HepG2 (cell line): ENCODE data around the gene GPC6. TPM values are rescaled to one million over a fixed set of nuclear protein-coding genes. Genes with fewer than 3 reads are reported as not detected.

ENCODE experiments used
- ATAC-seq: fragments of 200-7000 bp; cut with Tn5 transposase; 3 replicates; pipeline ENCODE4 v1.9.1; 2020; ENCODE audit warnings: mild to moderate bottlenecking, moderate library complexity
- BruUV-seq: library from RNA; stranded (reverse); fragments of 400-500 nt; replicated peaks from 2 replicates; lab custom pipeline; 2021; lab: Mats Ljungman, UMichigan
- CTCF ChIA-PET: fragments of 300-600 bp; formaldehyde crosslinking; extraction: SDS; loops from one replicate; lab custom pipeline; 2021; ENCODE audit warnings: low total read pairs, inconsistent platforms, low intra/inter-chr PET ratio; lab: Yijun Ruan, JAX
- POLR2A ChIA-PET: fragments of 350-600 bp; sonication (Branson Sonifier 250); formaldehyde crosslinking; loops from one replicate; lab custom pipeline; 2020; ENCODE audit warnings: antibody characterized with exemption, inconsistent platforms; lab: Yijun Ruan, JAX
- DNase-seq: peaks from one replicate; pipeline ENCODE4 v3.0.0-alpha.2; 2015; ENCODE audit warnings: low spot score
- FAIRE-seq: peaks from 3 replicates; lab custom pipeline; 2011; peaks lifted over from hg19 to GRCh38; lab: Jason Lieb, UNC
- H2AFZ ChIP-seq: one replicate; pipeline ENCODE4 v1.6.1; 2011; ENCODE audit warnings: low read length, inconsistent platforms
- H3K27ac ChIP-seq: fragments of 300-600 bp; 3 replicates; pipeline ENCODE4 v1.8.0; 2011; ENCODE audit warnings: mixed run types, mild to moderate bottlenecking, mixed read lengths, low read length, inconsistent platforms; ENCODE audit not compliant: insufficient read depth; ENCODE audit errors: extremely low read length
- H3K27me3 ChIP-seq, 2 experiments: fragments of 200-600 bp in 1 of 2; 2 replicates in 1 of 2; 3 replicates in 1 of 2; pipeline versions ENCODE4 v1.6.0 to v1.8.0; 2011; ENCODE audit warnings: low read length in 2 of 2, mild to moderate bottlenecking in 2 of 2, moderate library complexity in 2 of 2, inconsistent platforms in 1 of 2; ENCODE audit not compliant: insufficient read depth in 2 of 2, control insufficient read depth in 1 of 2
- H3K36me3 ChIP-seq, 2 experiments: fragments of 200-600 bp in 1 of 2; replicated peaks in 1 of 2; 2 replicates in 1 of 2; 3 replicates in 1 of 2; pipeline versions ENCODE4 v1.5.1 to v1.8.0; 2011; ENCODE audit warnings: low read length in 2 of 2, inconsistent platforms in 1 of 2; ENCODE audit not compliant: insufficient read depth in 2 of 2, control insufficient read depth in 1 of 2
- H3K4me1 ChIP-seq: 2 replicates; pipeline ENCODE4 v1.5.1; 2012; ENCODE audit warnings: low read length, inconsistent platforms; ENCODE audit not compliant: insufficient read depth
- H3K4me2 ChIP-seq: 2 replicates; pipeline ENCODE4 v1.6.0; 2011; ENCODE audit warnings: low read depth, low read length, inconsistent platforms
- H3K4me3 ChIP-seq, 3 experiments: fragments of 200-600 bp in 1 of 3; sonication (generic), shearing (Covaris generic) in 1 of 3; replicated peaks in 1 of 3; 2 replicates each; pipeline ENCODE4 v1.5.1; 2011 to 2016; ENCODE audit warnings: low read length in 3 of 3, inconsistent platforms in 2 of 3, low read depth in 2 of 3, mild to moderate bottlenecking in 2 of 3, control low read depth in 1 of 3, mixed read lengths in 1 of 3; ENCODE audit not compliant: insufficient read depth in 1 of 3
- H3K79me2 ChIP-seq: one replicate; pipeline ENCODE4 v1.6.1; 2011; ENCODE audit warnings: low read length, inconsistent platforms; ENCODE audit not compliant: insufficient read depth
- H3K9ac ChIP-seq: 2 replicates; pipeline ENCODE4 v1.6.0; 2011; ENCODE audit warnings: mild to moderate bottlenecking, low read depth, low read length, inconsistent platforms; ENCODE audit not compliant: insufficient read depth
- H3K9me3 ChIP-seq: 2 replicates; pipeline ENCODE4 v1.5.1; 2012; ENCODE audit warnings: mild to moderate bottlenecking, low read length
- H4K20me1 ChIP-seq: 2 replicates; pipeline ENCODE4 v1.6.0; 2011; ENCODE audit warnings: inconsistent platforms, mild to moderate bottlenecking, low read length, moderate library complexity; ENCODE audit not compliant: insufficient read depth
- ARNT ChIP-seq: fragments of 450-650 bp; IDR thresholded peaks from 2 replicates; pipeline ENCODE4 v1.6.1; 2017
- BATF2 ChIP-seq: sonication (generic); formaldehyde crosslinking; IDR thresholded peaks from 2 replicates; pipeline ENCODE4 v1.8.0; 2022; ENCODE audit warnings: mild to moderate bottlenecking, missing genetic modification reagents, moderate library complexity
- CEBPG ChIP-seq: IDR thresholded peaks from 2 replicates; pipeline ENCODE4 v1.6.1; 2016
- CREM ChIP-seq, 2 experiments: sonication (generic) in 1 of 2; formaldehyde crosslinking in 1 of 2; IDR thresholded peaks; 2 replicates each; pipeline versions ENCODE4 v1.4.0 to v1.6.1; 2016 to 2020; ENCODE audit warnings: antibody characterized with exemption in 1 of 2, mild to moderate bottlenecking in 1 of 2, missing genetic modification reagents in 1 of 2
- ETS1 ChIP-seq: sonication (generic); formaldehyde crosslinking; IDR thresholded peaks from 2 replicates; pipeline ENCODE4 v1.4.0; 2020; ENCODE audit warnings: missing genetic modification reagents
- GPN1 ChIP-seq: sonication (generic); formaldehyde crosslinking; IDR thresholded peaks from 2 replicates; pipeline ENCODE4 v1.5.1; 2020; ENCODE audit warnings: missing genetic modification reagents, borderline replicate concordance
- MEF2D ChIP-seq: sonication (generic); formaldehyde crosslinking; IDR thresholded peaks from 2 replicates; pipeline ENCODE4 v1.5.1; 2020; ENCODE audit warnings: mild to moderate bottlenecking, missing genetic modification reagents
- NFAT5 ChIP-seq: sonication (generic); formaldehyde crosslinking; IDR thresholded peaks from 2 replicates; pipeline ENCODE4 v1.4.0; 2020; ENCODE audit warnings: missing genetic modification reagents
- NONO ChIP-seq, 2 experiments: fragments of 450-650 bp in 1 of 2; sonication (generic) in 1 of 2; formaldehyde crosslinking in 1 of 2; IDR thresholded peaks in 1 of 2; conservative IDR thresholded peaks in 1 of 2; 2 replicates each; pipeline versions ENCODE4 v1.6.1 to v1.8.0; 2017 to 2022; ENCODE audit warnings: mild to moderate bottlenecking in 1 of 2, missing genetic modification reagents in 1 of 2, moderate library complexity in 1 of 2
- STAG1 ChIP-seq: sonication (generic); formaldehyde crosslinking; IDR thresholded peaks from 2 replicates; pipeline ENCODE4 v1.4.0; 2020; ENCODE audit warnings: missing genetic modification reagents
- TRIM22 ChIP-seq: fragments of 450-650 bp; IDR thresholded peaks from 2 replicates; pipeline ENCODE4 v1.6.1; 2017
- ZNF234 ChIP-seq: sonication (generic); formaldehyde crosslinking; conservative IDR thresholded peaks from 2 replicates; pipeline ENCODE4 v1.5.1; 2020; ENCODE audit warnings: mild to moderate bottlenecking, missing genetic modification reagents
- ZNF362 ChIP-seq: sonication (generic); formaldehyde crosslinking; IDR thresholded peaks from 2 replicates; pipeline ENCODE4 v1.4.0; 2020; ENCODE audit warnings: missing genetic modification reagents, mild to moderate bottlenecking, borderline replicate concordance
- ZSCAN29 ChIP-seq: sonication (generic); formaldehyde crosslinking; conservative IDR thresholded peaks from 2 replicates; pipeline ENCODE4 v1.4.0; 2020; ENCODE audit warnings: mild to moderate bottlenecking, missing genetic modification reagents
- WGBS: methylation state at CpG from one replicate; pipeline ENCODE4 v1.1.6; 2017; ENCODE audit warnings: low lambda C conversion rate; 5-methylcytosine and 5-hydroxymethylcytosine counted together
- in situ Hi-C: cut with HindIII; loops from 2 replicates; pipeline ENCODE4 v1.10.0; 2017; ENCODE audit warnings: low pct_unique_long_range_greater_than_20kb; ENCODE audit not compliant: extremely low pct_ligation_motif_present
- intact Hi-C: fragments of 100-400 bp; cut with micrococcal nuclease; formaldehyde crosslinking; loops from one replicate; pipeline ENCODE4 v1.10.0; 2022; ENCODE audit not compliant: unreplicated experiment
- polyA plus RNA-seq, 8 experiments: library from polyadenylated mRNA; depleted of rRNA in 3 of 8; stranded (reverse) in 7 of 8; unstranded in 1 of 8; fragments of >200 nt; fragmentation: Illumina TruSeq in 4 of 8; extraction: Trizol in 4 of 8; gene quantifications; 2 replicates each; pipeline versions ENCODE4 v1.2.1 to v1.2.3, GENCODE V29; 2011 to 2016; ENCODE audit warnings: low read depth in 4 of 8, missing spikeins in 1 of 8, mixed read lengths in 1 of 8; ENCODE audit not compliant: insufficient read depth in 1 of 8
- total RNA-seq, 5 experiments: library from RNA; depleted of rRNA; stranded (reverse); fragments of >200 nt; fragmentation: Illumina TruSeq; extraction: Trizol; gene quantifications; 2 replicates each; pipeline ENCODE4 v1.2.3, GENCODE V29; 2016; ENCODE audit warnings: low read depth in 1 of 5

The GPC6 gene
- total and polyA plus RNA-seq, 2 of the 13 experiments (the other 11 are each of a cell fraction or from before 2014, with no cell fraction given), result 24.5 to 33.9 TPM

GRCh38 chr13:94371855-94372254, 1145.2 kb downstream of the GPC6 start:
- WGBS, result 98% methylated on average over 3 of the region's 3 CpGs
- Histone ChIP-seq H3K4me3 (no peak overlapping the region), H3K9me3 (no peaks in the 10 kb centered on the region), H3K79me2 (no peaks in the 10 kb centered on the region), H2AFZ (no peak overlapping the region), H3K4me2 (no peak overlapping the region), H4K20me1 (no peaks in the 10 kb centered on the region), H3K27me3 (no peaks in the 10 kb centered on the region), H3K27ac (no peak overlapping the region), H3K9ac (no peak overlapping the region), H3K36me3 (no peaks in the 10 kb centered on the region), H3K4me1 (no peaks in the 10 kb centered on the region)
- no TSS peak for BruUV-seq
- intact Hi-C loops (no loop called here), in situ Hi-C loops (loop anchor here (25.0 kb wide), 1 partner anchor 1410 kb away; no protein-coding TSS in a partner anchor)
- FAIRE-seq, result no peak
- ChIA-PET POLR2A (no interaction called here), CTCF (no interaction called here)
- no peak for DNase-seq
- ATAC-seq, result no peak
- TF ChIP-seq ARNT, result no peak
- TF ChIP-seq ZSCAN29 (CRISPR knock-in tag), result no peak
- no peak for TF ChIP-seq ZNF362 (CRISPR knock-in tag)
- no peak for TF ChIP-seq ETS1
- TF ChIP-seq ZNF234 (CRISPR knock-in tag), result no peak
- no peak for TF ChIP-seq GPN1 (CRISPR knock-in tag)
- no peak for TF ChIP-seq TRIM22
- no peak for TF ChIP-seq BATF2 (CRISPR knock-in tag)
- no peak for TF ChIP-seq NONO (IDR thresholded peaks at IDR 0.05)
- TF ChIP-seq NONO (CRISPR knock-in tag; conservative IDR thresholded peaks at IDR 0.05), result no peak
- TF ChIP-seq CEBPG (CRISPR knock-in tag), result no peak
- no peak for TF ChIP-seq CREM (IDR thresholded peaks at IDR 0.05)
- no peak for TF ChIP-seq CREM (CRISPR knock-in tag; IDR thresholded peaks at IDR 0.05)
- no peak for TF ChIP-seq MEF2D
- no peak for TF ChIP-seq NFAT5 (CRISPR knock-in tag)
- no peak for TF ChIP-seq STAG1
